GM12874 (cell line): ENCODE measurements around the gene PPP2R2C.

Source experiments
- TF ChIP-seq, protein P1 (sequence below): IDR thresholded peaks from 2 replicates; pipeline ENCODE4 v1.5.1; 2011; ENCODE audit warnings: low read depth, mild to moderate bottlenecking, control low read depth, low read length, moderate library complexity; ENCODE audit not compliant: insufficient read depth

PPP2R2C gene

DNA sequence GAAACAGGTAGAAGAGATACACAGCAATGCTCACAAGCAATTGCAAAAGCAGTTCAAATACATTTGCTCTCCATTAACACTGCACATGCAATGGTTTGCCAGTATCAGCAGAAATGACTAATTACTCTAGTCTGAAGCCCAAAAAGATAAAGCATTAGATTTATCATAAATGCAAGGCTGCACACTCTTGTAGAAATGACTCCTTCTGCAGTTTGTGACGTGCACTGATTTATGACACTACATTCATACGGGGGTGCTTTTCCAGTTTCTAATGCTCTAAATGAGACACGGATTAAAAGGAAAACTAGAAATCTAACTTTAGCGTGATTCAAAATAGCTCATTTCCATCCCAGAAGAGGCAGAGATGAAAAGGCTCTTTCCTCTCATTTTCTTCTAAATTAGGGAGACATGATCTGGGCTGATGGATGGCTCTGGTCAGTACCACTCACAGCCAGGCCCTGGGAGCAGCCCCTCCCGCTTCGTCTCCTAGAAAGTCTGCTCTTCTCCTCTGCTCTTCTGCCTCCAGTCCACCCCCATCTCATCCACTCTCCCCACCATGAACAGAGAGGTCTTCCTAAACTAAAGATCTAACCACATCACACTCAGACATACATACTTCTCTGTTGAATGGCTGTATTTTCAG lies 33.2 kb downstream of the PPP2R2C start:
- TF ChIP-seq, protein P1, sequence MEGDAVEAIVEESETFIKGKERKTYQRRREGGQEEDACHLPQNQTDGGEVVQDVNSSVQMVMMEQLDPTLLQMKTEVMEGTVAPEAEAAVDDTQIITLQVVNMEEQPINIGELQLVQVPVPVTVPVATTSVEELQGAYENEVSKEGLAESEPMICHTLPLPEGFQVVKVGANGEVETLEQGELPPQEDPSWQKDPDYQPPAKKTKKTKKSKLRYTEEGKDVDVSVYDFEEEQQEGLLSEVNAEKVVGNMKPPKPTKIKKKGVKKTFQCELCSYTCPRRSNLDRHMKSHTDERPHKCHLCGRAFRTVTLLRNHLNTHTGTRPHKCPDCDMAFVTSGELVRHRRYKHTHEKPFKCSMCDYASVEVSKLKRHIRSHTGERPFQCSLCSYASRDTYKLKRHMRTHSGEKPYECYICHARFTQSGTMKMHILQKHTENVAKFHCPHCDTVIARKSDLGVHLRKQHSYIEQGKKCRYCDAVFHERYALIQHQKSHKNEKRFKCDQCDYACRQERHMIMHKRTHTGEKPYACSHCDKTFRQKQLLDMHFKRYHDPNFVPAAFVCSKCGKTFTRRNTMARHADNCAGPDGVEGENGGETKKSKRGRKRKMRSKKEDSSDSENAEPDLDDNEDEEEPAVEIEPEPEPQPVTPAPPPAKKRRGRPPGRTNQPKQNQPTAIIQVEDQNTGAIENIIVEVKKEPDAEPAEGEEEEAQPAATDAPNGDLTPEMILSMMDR, result no peak

DNA sequence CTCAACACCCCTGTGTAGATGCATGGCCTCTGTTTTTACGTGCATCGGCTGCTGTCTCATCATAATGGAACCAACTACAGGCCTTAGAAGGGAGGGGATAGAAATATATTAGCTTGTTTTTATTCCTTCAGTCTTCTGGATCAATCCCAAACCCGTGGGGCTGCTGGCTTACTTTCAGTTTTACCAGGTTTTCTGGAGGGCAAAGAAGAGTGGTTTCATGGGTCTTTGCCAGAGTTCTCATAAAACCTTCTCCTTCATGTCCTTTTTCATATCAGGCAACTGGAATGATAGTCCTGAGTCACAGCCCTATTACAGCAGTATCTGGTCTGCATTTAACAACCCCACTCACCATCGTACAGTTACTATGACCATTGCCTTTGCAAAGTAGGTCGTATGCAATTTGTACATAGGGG lies 34.6 kb downstream of the PPP2R2C start:
- TF ChIP-seq, protein P1, result no peak

DNA sequence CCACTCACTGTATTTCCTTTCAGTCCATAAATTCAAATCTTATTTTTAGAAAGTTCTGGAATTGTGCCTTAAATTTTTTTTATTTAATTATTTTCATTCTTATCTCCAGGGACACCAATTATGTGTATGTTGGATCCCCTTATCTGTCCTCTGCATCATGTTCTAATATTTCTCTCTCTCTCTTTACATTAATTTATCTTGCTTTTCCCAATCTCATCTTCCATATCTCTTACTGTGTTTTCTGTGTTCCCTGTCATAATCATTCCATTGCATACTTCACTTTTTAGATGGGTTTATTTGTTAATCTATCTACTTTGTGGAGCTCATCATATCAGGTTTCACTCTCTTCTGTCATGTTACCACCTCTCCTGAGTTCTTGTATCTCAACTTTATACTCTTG lies 37.4 kb downstream of the PPP2R2C start:
- TF ChIP-seq, protein P1, result no peak

DNA sequence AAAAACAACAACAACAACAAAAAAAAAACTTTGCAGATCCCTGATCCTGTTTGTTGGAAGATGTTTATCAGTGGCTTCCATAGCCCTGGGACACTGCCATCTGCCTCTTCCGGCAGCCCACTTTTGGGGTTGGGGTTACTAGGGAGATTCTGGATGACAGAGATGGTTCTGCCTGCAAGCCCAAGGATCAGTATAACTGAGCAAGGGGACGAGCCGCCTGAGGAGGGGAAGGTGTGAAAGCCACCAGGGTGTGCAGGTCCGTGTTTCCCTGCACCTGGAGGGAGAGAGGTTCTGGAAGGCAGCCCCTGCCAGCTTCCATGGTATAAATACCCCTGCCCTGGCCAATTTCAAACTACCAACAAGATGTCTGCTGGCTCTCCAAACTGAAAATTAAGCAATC lies 41.5 kb downstream of the PPP2R2C start:
- TF ChIP-seq, protein P1, result no peak

DNA sequence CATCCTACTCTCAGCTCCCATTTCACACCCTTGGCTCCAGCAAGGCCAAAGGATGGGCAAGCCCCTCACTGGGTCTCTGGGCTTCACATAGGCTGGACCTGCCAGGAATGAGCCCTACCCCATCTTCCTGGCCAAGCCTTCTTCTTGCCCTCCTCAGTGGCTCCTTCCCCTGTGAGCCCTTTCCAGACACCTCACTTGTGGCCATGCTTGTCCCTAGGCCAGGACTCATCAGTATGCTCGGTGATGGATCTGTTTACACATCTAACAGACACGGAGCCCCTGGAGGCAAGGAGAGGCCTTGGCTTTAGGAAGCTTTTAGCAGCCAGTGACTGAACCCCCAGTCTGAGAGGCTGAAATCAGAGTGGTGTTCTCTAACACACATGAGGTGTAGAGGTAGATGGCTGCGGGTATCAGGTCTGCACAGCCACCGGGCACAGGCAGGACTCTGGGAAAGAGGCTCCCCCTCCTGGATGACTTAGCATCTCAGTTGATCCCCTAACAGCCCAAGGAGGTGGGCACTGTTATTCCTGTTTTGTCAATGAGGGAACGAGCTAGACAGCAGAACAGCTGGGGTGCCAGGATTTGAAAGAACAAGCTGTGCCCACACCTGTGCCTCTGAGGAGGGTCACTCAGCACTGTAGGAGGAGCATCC lies 44.8 kb downstream of the PPP2R2C start:
- TF ChIP-seq, protein P1, result no peak

DNA sequence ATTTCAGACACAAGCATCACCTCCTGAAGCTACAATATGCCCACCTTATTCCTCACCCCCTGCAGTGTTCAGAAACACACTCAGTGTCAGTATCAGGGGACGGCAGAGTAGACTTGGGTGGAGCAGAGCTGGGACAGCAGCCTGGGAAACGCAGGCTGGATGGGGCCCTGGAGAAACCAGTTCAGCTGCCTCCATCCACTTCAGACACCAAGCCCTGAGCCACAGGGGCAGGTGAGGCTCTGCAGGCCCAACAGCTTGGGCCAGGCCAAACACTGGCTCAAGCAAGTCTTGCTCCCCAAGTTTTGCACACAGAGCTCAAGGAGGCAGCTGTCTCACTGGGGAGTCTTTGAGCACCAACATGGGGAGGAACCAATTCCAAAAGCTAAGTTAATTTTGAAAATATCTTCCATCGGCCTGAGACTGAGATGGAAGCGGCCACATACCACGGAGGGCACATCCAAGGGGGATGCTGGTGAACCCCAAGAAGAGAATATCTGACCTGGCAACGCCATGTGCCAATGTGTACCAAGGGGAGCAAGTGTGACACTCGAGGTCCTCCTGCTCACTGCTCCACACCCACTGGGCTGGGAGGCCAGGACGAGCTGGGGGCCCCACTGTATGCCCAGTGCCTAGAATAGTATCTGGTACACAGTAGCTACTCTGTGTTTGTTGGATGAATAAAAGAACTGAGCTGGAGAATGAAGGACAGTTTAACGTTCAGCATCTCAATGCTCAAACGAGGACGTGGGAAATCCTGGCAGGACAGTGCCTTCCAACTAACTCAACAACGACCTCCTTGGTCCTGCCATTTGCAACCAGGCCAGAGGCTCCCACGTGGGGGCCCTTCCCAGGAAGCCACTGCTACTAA lies 45.6 kb downstream of the PPP2R2C start:
- TF ChIP-seq, protein P1, result no peak

DNA sequence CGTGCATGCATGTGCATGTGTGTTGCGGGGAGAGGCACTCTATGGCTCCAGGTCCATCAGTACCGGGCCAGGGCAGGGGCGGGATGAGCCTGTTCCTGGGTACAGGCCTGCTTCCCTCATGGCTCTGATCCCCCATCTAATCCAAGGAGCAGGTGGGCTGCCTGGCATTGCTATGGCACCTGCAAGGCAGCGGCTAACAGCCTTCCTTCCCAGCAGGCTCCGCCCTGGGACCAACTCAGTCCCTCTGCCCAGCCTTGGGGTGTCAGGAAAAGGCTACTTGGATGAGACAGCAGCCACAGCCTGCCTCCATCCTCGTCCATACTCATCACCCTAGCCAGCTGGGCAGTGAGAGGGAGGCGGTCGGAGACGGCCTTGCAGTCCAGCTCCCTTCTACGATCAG lies 46.5 kb downstream of the PPP2R2C start:
- TF ChIP-seq, protein P1, result no peak
